ENCODE data around the gene PDZD7.
"Not testable (repeated sequence)": the region's sequence is repeated elsewhere in the genome, so short reads cannot be mapped to it uniquely, and the experiment has no call there.

Gene PDZD7

DNA sequence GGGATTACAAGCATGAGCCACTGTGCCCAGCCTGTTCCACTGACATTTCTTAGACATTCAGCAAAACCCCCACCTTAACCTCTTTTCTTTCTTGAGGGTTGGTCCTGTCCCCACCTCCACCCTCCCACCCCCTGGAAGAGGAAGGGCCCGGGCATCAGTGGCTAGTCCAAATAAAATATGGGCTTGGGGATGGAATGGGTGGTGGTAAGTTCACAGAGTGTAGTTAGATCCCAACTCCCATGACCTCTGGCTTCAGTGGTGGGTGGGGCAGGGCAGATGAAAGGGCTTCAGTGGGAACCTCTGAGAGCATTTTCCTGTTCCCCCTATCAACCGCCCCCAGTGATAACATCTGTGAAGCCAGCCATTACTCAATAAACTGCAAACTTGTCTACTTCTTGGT is 9.9 kb upstream of the PDZD7 start:
- DNase-seq (ENCODE audit: low read depth), result no peak

DNA sequence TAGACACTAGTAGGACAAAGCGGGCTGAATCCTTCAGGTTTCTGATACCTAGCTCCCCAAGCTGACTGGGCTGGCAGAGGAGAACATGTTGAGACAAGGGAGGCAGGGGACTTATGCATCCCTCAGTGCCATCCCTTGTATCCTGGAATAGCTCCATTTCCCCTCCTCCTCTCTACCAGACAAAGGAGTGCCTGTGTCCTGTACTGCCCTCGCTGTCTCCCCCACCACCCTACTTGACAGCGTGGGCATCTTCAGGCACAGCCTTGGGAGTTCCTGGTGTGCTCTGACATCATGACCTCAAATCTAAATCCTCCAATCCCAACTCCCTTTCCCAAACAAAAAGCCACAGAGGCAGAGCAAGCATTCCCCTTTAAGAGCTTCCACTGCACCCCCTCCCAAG is 9.1 kb upstream of the PDZD7 start:
- DNase-seq (ENCODE audit: low read depth), result no peak

DNA sequence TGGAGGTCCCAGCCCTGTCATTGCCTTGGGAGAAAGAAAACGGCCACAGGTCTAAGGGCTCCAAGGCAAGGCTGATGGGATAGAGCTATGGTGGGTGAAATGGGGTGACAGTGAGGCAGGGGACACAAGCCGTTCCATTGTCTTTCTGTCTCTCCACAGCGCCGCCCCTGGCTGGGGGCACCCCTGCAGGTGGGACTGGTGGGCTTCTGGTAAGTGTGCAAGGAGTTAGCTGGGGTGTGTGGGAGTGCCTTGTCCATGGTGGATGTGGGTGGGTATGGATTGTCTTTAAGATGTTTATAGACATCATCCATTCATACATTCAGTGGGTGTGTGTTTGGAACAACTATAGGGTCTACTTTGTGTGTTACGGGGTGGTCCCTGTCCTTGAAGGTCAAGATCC is 7.6 kb upstream of the PDZD7 start:
- DNase-seq (ENCODE audit: low read depth), result no peak

DNA sequence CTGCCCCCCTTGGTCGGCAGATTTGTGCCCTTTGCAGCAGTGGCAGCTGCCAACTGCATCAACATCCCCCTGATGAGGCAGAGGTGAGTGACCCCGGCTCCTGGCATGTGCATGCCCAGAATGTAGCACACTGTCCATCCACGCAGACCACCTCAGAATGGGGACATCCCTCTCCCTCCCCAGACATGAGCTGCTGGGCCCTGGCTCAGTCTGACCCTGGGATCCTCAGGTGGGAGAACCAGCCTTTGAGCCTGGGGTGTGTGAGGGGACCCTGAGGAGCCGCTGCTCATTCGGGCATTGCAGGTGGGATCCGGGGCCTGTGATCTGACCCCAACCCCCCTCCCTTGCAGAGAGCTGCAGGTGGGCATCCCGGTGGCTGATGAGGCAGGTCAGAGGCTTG is 5.8 kb upstream of the PDZD7 start:
- DNase-seq (ENCODE audit: low read depth), result no peak

DNA sequence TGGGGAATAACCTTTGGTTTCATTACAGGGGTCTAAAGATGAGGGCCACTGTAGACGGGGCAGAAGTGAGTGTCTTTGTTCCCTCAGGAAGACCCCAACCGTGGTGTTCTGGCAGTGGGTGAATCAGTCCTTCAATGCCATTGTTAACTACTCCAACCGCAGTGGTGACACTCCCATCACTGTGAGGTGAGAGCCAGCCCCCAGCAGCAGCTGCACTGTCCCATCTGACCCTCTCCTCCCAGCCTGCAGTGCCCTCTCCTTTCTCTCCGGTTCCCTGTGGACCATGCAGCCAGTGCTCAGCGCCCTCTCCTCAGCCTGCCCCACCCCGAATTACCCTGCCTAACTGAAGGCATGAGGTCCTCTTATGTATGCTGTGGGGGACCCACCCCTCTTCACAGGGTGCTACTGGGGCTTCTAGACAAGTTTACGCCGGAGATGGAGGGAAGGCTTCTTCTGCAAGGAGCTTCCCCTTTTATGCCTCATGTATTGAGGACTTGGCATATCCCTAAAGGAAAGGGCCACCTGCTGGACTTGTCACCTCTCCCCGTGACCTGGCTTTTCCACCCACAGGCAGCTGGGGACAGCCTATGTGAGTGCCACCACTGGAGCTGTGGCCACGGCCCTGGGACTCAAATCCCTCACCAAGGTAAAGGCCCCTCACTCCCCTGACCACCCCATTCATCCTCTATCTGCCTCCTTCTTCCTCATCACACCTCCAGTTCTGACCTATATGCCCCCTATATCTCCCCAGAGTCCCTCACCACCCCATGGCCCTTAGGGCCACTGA is 5.2 kb upstream of the PDZD7 start:
- DNase-seq (ENCODE audit: low read depth), result no peak

DNA sequence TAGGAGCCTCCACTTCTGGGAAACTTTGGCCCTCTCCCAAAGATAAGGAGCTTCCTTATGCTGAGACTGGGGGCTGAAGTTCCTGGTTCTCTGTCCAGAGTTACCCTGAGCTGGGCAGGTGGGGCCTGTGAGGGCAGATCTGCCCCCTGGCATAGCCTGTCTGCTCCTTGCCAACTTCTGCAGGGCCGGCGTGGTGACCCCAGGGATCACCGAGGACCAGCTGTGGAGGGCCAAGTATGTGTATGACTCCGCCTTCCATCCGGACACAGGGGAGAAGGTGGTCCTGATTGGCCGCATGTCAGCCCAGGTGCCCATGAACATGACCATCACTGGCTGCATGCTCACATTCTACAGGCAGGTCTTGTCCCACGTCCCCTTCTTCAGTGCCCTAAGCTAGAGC is 4.4 kb upstream of the PDZD7 start:
- no peak for DNase-seq (ENCODE audit: low read depth)

DNA sequence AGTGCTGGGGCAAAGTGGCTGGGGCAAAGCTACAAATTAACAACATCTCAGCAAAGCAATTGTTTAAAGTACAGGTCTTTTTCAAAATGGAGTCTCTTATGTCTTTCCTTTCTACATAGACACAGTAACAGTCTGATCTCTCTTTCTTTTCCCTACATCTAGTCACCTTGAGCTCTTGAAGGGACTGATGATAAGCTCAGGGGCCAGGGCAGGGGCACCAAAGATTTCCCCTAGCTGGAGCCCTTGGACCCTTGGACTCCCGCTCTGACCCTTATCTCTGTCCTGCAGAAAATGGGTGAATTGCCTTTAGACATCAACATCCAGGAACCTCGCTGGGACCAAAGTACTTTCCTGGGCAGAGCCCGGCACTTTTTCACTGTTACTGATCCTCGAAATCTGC is 3.5 kb upstream of the PDZD7 start:
- DNase-seq (ENCODE audit: low read depth), result not testable (repeated sequence)

DNA sequence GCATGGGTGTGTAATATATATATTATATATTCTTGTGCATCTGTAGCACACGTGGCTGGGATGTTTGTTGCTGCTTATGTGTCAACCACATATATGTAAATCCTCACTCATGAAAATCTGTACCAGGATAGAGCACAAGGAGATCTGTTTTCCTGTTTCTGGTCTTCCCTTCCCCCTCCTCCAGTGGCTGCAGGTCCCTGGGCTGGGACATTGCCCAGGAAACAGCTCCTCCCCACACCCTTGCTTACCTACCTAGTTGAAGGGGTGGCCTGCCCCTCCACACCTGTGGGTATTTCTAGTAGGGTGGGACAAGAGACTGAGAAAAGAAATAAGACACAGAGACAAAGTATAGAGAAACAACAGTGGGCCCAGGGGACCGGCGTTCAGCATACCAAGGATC is 2.3 kb upstream of the PDZD7 start:
- DNase-seq (ENCODE audit: low read depth), result no peak

DNA sequence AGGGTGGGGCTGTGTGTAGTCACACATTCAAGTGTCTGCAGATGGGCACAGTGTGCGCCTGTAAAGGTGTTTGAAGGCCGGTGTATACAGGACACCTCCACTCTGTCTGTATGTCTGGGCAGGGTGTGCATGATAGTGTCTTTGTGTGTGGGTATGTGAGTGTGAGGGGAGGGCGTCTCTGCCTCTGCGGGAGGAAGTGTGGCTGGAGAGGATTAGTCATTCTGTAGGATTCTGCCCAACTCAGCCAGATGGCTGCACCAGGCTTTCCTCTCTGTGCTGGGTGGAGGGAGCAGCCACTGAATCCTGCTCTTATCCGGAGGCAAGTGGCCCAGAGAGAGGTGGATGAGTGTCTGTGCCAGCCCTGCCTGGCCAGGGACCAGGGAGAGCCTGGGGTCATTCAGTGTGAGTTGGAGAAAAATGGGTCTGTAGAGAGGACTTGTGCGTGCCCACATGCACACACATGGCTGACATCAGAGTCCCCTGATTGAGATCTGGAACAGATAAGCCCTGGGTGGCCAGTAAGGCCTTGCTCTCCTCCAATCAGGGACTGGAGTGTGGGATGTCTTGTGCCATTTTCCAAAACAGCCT is 1.8 kb upstream of the PDZD7 start:
- DNase-seq (ENCODE audit: low read depth), result peak; percentile 30

DNA sequence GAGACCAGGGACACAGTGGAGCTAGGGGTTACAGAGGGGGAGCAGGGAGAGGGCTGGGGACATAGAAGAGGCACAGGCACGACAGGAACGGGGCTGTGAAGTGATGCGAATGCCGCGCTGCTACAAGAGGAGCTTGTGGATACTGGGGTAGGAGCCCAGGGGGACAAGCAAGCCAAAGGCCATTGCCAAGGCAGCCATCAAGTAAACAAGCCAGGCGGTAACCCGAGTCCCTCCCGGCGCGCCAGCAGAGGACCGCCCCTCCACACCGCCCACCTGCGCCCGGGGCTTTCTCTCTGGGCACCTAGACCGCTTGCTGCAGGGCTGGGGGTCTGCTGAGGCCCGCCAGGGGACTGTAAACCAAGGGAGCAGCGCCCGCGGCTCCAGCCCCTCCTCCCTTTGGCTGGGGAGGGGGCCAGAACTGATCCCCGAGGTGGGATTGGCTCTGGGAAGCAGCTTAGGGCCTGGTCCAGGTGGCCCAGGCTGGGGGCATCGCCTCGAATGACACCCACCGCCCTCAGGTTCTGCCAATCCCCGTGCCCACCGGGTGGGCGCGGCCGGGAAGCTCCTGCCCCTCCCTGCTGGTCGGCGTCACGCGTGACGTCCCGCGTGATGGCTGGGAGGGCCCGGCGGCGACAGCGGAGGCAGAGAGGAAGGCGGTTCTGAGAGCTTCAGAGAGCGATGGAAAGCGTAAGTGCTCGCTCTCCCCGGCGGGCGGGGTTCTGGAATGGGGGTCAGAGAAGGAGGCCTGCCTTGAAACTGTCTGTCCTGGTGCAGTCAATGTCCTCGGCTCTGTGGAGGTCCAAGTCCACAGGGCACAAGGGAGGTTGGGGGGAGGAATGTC is 1.1 kb upstream of the PDZD7 start:
- peak; percentile 57 for DNase-seq (ENCODE audit: low read depth)

DNA sequence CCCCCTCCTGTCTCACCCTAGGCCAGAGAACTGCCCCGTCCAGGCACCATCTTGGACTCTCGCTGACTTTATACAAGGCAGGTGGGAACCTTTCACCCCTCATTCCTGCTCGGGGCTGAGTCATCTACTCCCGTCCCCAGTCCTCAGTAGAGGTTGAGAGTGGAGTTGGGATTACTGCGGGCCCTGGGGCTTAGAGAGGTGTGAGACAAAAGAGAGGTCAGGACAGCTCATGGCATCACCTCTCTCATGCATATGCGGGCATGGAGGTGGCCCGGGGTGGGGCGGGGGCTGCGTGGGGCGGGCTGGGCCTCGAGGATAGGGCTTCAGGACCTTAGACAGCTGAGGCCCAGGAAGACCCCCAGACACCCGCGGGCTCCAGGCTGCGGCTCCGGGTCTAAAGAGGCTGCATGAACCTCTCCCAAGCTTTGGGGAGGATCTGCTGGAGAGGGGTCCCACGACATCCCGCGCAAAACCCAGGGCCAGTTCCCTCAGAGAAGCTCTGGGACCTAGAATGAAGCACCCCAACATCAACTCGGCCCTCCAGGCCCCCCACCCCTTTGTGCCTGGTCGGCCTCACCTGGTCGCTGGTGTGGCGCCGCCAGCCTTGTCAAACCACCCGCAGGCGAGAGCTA is 317 bp downstream of the PDZD7 start:
- no peak for DNase-seq (ENCODE audit: low read depth)

DNA sequence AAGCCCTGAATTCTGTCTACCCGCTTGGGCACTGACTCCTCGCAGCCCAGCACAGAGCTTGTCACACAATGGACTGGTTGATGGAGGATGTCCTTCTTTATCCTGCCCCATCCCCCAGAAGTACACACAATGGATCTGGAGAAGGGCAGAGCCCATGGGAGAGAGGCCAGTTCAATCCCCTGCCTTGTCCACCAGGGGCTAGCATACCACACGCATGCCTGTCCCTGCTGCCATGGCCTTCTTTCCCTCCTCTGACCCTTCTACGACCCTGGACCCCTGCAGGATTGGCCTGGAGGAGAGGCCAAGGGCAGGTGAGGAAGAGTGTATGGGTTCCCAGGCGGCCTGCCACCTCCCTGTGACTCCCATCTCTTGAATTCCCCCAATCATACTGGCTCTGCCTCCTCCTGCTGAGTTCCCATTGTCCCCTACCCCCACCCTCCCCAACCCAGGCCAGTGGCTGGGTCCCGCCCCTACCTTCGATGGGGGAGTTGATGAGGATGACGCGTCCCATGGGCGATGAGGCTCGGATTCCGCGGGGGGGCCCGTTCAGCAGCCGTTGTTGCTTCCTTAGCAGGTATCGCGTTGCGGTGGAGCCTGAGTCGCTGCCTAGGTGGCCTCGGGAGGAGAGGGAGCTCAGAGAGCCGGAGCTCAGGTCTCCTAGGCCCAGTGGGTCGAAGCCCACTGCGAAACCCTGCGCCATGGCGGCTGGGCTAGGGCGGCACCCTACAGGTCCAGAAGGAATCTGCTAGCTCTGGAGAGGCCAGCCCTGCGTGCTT is 1.2 kb downstream of the PDZD7 start:
- no peak for DNase-seq (ENCODE audit: low read depth)

DNA sequence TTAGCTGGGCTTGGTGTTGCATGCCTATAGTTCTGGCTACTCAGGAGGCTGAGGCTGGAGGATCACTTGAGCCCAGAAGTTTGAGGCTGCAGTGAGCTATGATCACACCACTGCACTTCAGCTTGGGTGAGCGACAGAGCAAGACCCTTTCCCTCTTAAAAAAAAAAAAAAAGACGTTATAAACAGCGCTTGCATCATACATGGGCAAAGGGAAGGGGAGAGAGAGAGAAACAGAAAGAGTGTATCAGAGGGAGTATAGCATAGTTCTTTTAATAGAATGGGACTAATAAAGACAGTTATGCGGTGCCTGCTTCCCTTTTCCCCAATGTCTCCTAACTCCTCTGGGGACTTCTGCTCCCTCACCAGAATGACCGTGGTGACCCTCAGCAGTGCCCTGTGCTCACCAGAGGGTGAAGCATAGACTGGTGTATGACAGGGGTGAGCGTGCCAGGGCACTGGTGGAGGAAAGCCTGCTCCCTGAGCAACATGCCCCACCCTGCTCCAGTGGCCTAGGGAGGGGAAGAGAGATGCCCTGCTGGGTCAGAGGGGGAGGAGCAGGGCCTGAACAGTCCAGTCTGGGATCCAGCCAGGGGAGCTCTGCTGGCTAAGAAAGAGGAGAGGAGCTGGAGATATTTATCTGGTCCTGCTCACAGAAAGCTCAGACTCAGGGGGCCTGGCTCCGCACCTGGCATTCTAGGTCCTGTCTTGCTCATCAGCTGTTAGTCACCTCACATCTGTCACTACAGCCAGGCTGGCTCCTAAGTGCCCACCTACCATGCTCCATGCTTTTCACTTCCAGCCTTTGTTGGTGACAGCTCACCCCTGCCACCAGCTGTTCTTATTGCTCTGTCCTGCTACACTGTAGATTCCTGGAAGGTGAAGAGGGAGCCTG is 2.2 kb downstream of the PDZD7 start:
- no peak for DNase-seq (ENCODE audit: low read depth)

DNA sequence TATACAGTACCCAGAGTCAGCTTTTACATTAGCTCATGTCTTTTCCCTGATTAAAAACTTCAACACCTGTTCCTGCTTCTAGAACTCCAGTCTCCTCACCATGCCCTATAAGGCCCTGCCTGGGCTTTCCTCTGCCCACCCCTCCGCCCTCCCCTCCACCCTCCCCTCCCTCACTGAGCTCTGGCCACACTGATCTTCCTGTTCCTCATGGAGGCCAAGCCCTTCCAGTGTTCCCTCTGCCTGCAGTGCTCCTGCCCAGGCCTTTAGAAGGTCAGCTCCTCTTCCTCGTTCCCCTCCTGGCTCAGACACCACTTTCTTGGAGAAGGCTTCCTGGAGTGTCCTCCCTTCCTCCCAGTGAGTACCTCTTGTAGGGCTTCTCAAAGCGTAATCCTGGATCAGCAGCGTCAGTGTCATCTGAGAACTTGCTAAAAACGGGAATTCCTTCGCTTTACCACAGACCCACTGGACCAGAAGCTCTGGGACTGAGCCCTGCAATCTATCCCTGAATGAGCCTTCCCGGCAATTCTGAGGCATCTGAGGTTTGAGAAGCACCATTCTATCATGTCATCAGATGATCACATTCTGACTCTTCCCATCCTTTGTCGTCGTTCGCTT is 3.7 kb downstream of the PDZD7 start:
- DNase-seq (ENCODE audit: low read depth), result no peak

DNA sequence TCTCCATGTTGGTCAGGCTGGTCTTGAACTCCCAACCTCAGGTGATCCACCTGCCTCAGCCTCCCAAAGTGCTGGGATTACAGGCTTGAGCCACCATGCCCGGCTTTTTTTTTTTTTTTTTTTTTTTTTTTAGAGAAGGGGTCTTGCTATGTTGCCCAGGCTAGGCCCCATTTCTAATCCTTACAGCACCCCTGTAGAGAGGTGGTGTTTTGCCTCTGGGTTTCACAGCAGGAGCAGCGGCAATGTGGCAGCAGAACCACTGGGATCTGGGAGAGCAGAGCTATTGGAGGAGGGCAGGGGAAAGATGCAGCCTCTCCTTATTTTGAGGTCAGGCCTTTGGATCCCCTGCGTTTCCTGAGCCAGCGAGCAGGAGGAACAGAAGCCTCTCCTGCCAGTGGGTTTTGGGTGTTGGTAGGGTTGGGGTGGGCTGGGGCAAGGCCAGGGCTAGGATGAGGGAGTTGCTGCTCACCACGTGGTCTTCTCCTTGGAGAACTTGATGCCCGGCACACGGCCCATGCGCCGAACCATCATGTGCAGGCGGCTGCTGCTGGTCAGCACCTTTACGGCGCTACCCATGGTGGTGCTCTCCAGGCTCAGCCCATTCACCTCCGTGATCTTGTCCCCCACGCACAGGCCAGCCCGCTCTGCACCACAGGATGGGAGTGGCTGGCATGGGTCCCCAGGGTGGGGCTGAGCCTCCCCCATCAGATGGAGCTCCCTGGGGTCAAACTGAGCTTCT is 7.8 kb downstream of the PDZD7 start:
- no peak for DNase-seq (ENCODE audit: low read depth)

DNA sequence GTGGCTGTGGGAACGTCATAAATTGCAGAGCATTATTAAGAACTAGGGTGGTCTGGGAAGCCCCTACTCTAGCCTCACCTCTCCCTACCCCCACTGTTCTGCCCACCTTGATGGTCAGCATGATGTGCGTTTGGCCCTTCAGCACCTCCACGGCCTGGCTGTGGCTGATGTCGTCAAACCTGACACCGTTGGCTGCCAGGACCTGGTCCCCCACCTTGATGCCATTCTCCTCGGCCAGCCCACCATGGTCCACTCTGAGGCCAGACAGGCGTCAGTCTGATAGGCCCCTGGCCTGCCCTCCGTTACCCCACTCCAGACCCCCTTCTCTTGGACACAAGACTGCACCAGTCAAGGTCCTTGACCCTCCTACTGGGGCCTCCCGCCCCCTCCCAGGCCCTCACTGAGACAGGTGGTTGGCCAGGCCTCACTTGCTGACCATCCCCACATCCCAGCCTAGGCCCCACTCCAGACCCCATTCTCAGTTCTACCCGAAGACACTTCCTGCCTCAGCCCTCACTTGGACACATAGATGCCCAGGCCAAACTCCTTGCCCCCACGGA is 9.2 kb downstream of the PDZD7 start:
- DNase-seq (ENCODE audit: low read depth), result no peak

DNA sequence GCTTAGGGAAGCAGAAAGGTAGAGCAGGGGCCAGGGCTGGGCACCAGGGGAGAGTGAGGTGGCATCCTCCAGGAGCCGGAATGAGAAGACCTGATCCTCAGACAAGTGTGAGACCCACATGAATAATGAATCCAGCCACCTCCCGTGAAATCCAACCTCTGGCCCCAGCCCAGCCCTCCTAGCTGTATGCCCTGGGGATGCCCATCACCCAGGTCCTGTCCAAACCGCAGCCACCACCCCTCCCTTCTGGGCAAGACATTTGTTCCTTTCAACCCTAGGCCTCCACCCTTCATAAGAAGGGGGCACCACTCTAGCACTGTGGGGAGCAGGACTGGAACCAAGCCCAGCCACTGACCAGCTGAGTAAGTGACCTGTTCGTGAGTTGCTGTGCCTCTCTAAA is 9.7 kb downstream of the PDZD7 start:
- no peak for DNase-seq (ENCODE audit: low read depth)

DNA sequence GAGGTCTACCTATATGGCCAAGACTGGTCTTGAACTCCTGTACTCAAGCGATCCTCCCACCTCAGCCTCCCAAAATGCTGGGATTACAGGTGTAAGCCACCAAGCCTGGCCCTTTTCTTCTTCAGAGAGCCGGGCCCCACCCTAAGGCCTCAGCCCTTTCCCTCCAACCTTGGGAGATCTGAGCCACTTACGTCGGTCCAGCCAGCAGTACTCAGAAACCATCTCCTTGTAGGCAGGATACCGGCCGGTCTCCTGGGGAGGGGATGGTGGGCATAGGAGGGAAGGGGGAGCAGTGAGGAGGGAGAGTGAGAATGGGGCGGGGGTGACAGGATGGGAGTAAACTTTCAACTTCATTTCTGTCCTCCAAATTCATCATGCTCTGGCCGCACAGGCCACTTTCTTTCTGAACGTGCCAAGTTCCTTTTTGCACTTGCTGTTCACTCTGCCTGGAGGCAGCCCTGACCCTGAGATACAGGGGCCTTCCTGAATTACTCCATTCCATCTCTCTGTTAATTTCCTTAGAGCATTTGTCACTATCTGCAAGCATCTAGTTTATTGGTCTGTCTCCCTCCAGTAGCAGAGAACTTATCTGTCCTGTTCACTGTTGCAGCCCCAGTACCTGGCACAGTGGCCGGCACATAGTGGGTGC is 10.4 kb downstream of the PDZD7 start:
- no peak for DNase-seq (ENCODE audit: low read depth)

DNA sequence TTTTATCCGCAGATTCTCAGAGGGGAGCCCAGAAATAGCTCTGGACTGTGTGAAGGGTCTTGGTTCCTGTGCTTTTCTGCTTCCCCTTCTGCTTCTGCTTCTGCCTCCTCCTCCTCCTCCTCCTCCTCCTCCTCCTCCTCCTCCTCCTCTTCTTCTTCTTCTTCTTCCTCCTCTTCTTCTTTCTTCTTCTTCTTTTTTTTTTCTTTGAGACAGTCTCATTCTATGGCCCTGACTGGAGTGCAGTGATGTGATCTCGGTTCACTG is 11.6 kb downstream of the PDZD7 start:
- DNase-seq (ENCODE audit: low read depth), result no peak

Data from activated gamma-delta T cell treated with anti-CD3 and anti-CD28 coated beads, Interleukin-2, amount 50 U/mL, for 16 hours (primary cell).